ENCODE data around the gene FBXL13. TPM values are rescaled to one million over a fixed set of nuclear protein-coding genes. Genes with fewer than 3 reads are reported as not detected.
"Not testable (repeated sequence)": the region's sequence is repeated elsewhere in the genome, so short reads cannot be mapped to it uniquely, and the experiment has no call there.

FBXL13 gene
- total and polyA plus RNA-seq, 7 experiments from 2014 or later = 0.44 to 1.9 (median 1.1) TPM; not detected in 1

DNA sequence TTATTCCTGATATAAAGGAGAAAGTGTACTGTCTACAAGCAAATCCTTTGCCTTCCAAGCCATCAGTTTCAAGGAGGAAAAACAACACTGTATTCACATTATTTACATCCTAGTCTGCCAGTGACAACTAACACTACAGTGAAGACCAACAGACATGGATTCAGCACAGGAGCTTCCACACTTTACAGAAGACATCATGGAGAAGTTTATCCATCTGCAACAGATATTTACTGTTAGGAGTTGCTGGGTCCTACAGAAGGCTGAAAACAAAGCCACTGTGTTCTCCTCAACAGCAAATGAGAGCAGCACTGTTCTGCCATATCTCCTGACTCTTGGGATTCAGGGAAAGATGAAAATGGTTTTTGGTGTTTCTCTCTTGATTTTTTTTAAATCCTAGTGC lies 42.4 kb upstream of the FBXL13 start:
- Histone ChIP-seq H3K27me3 (ENCODE audit: control insufficient read depth in 2 of 2, insufficient read depth in 2 of 2, low read length in 2 of 2) (no peaks in the 10 kb centered on the region), H3K4me3 (ENCODE audit: low read length) (no peak overlapping the region), H3K4me1 (ENCODE audit: control insufficient read depth in 2 of 2, insufficient read depth in 2 of 2, low read length in 2 of 2) (no peaks in the 10 kb centered on the region), H3K36me3 (ENCODE audit: control insufficient read depth in 2 of 3, insufficient read depth in 3 of 3, low read length in 3 of 3) (peaks cover 0 to 30% (median 6%) of the 10 kb centered on the region in 3 experiments), H3K27ac (ENCODE audit: low read depth, low read length) (no peak overlapping the region), H3K9me3 (ENCODE audit: control insufficient read depth in 2 of 3, low read length in 3 of 3) (no peaks in the 10 kb centered on the region)
- ChIA-PET POLR2A (no interaction called here), CTCF (no interaction called here)
- intact Hi-C loops (cut with micrococcal nuclease) = no loop called here
- Mint-ChIP-seq H3K4me3 (no peak overlapping the region), H3K27ac (no peak overlapping the region), H3K9me3 (peaks cover 0 to 5% (median 0%) of the 10 kb centered on the region in 11 donors), H3K27me3 (no peaks in the 10 kb centered on the region), H3K4me1 (peaks cover 0 to 10% (median 4%) of the 10 kb centered on the region in 7 donors), H3K36me3 (peaks cover 17 to 54% (median 47%) of the 10 kb centered on the region in 5 donors)
- ATAC-seq (no peak), DNase-seq (no peak)

DNA sequence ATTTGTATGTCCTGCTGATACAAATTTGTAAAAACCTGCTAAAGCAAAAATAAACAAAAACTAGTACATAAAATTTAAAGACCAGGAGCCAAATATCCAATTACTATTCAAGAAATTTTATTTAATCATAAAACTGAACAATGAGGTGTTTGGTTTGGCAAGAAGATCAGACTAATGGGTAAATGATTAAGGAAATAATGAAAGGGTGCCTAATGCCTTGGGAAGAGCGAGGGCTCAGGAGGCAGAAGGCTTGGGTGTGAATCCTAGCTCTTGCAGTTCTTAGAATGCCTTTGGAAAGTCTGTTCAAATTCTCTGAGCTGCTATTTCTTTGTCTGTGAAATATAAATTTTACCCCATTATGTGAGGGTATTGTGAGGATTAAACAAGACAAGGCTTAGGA lies 41.9 kb upstream of the FBXL13 start:
- peaks cover 0 to 10% (median 2%) of the 10 kb centered on the region in 7 donors for H3K4me1 Mint-ChIP-seq
- ATAC-seq = no peak
- H3K4me1 ChIP-seq (ENCODE audit: control insufficient read depth in 2 of 2, insufficient read depth in 2 of 2, low read length in 2 of 2) = no peaks in the 10 kb centered on the region
- DNase-seq = no peak
- no peaks in the 10 kb centered on the region for H3K9me3 ChIP-seq (ENCODE audit: control insufficient read depth in 2 of 3, low read length in 3 of 3)
- H3K27me3 ChIP-seq (ENCODE audit: control insufficient read depth in 2 of 2, insufficient read depth in 2 of 2, low read length in 2 of 2) = no peaks in the 10 kb centered on the region
- H3K4me3 Mint-ChIP-seq = no peak overlapping the region
- no peak overlapping the region for H3K4me3 ChIP-seq (ENCODE audit: low read length)
- peaks cover 0 to 5% (median 1%) of the 10 kb centered on the region in 11 donors for H3K9me3 Mint-ChIP-seq
- H3K36me3 ChIP-seq (ENCODE audit: control insufficient read depth in 2 of 3, insufficient read depth in 3 of 3, low read length in 3 of 3) = peaks cover 0 to 30% (median 6%) of the 10 kb centered on the region in 3 experiments
- H3K27ac Mint-ChIP-seq = no peak overlapping the region
- no peak overlapping the region for H3K27ac ChIP-seq (ENCODE audit: low read depth, low read length)
- intact Hi-C loops (cut with micrococcal nuclease) = no loop called here
- no peaks in the 10 kb centered on the region for H3K27me3 Mint-ChIP-seq
- POLR2A ChIA-PET = no interaction called here
- H3K36me3 Mint-ChIP-seq = peaks cover 17 to 54% (median 47%) of the 10 kb centered on the region in 5 donors
- CTCF ChIA-PET = no interaction called here

DNA sequence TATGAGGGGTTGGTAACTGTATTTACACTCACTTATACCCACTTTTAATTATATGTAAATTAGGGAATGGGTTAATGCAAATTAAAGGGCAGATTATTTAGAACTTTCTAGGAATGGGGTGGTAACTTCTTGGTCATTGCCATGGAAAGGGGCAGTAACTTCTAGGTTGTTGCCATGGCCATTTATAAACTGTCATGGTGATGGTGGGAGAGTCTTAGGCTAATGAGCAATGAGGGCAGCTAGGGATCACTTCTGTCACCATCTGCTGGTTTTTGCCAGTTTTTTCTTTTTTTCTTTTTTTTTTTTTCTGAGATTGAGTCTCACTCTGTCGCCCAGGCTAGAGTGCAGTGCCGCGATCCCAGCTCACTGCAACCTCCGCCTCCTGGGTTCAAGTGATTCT lies 41.2 kb upstream of the FBXL13 start:
- H3K9me3 ChIP-seq (ENCODE audit: control insufficient read depth in 2 of 3, low read length in 3 of 3) = no peaks in the 10 kb centered on the region
- H3K4me1 ChIP-seq (ENCODE audit: control insufficient read depth in 2 of 2, insufficient read depth in 2 of 2, low read length in 2 of 2) = no peaks in the 10 kb centered on the region
- H3K27me3 ChIP-seq (ENCODE audit: control insufficient read depth in 2 of 2, insufficient read depth in 2 of 2, low read length in 2 of 2) = no peaks in the 10 kb centered on the region
- no peak for DNase-seq
- Mint-ChIP-seq H3K27ac (no peak overlapping the region), H3K27me3 (no peaks in the 10 kb centered on the region), H3K4me3 (no peak overlapping the region), H3K4me1 (peaks cover 0 to 10% (median 2%) of the 10 kb centered on the region in 7 donors), H3K9me3 (peaks cover 0 to 10% (median 3%) of the 10 kb centered on the region in 11 donors), H3K36me3 (peaks cover 16 to 55% (median 49%) of the 10 kb centered on the region in 5 donors)
- H3K27ac ChIP-seq (ENCODE audit: low read depth, low read length) = no peak overlapping the region
- H3K4me3 ChIP-seq (ENCODE audit: low read length) = no peak overlapping the region
- intact Hi-C loops (cut with micrococcal nuclease) = no loop called here
- ATAC-seq = no peak
- POLR2A ChIA-PET = no interaction called here
- CTCF ChIA-PET = no interaction called here
- peaks cover 0 to 23% (median 6%) of the 10 kb centered on the region in 3 experiments for H3K36me3 ChIP-seq (ENCODE audit: control insufficient read depth in 2 of 3, insufficient read depth in 3 of 3, low read length in 3 of 3)

DNA sequence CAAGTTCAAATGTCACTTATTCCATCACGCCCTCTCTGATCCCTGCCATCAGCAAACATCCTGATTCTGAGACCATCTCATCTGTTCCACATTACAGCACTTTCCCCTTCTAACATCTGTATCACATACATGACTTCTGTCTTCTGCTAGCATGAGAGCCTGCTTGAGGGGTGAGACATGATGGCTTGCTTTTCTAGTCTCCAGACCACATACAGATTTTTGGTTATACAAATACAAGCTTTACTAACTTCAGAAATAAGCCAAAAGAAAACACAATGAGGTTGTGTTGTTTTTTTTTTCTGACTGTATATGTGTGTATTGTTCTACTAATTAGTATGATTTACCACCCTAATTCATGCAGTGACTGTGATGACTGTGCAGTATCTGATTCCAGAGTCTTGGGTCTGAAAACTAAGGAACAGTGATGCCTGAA lies 40.0 kb upstream of the FBXL13 start:
- peaks cover 19 to 57% (median 56%) of the 10 kb centered on the region in 5 donors for H3K36me3 Mint-ChIP-seq
- CTCF ChIA-PET = no interaction called here
- no peak for DNase-seq
- Histone ChIP-seq H3K27me3 (ENCODE audit: control insufficient read depth in 2 of 2, insufficient read depth in 2 of 2, low read length in 2 of 2) (no peaks in the 10 kb centered on the region), H3K4me3 (ENCODE audit: low read length) (no peak overlapping the region), H3K27ac (ENCODE audit: low read depth, low read length) (no peak overlapping the region), H3K9me3 (ENCODE audit: control insufficient read depth in 2 of 3, low read length in 3 of 3) (no peaks in the 10 kb centered on the region), H3K4me1 (ENCODE audit: control insufficient read depth in 2 of 2, insufficient read depth in 2 of 2, low read length in 2 of 2) (no peaks in the 10 kb centered on the region), H3K36me3 (ENCODE audit: control insufficient read depth in 2 of 3, insufficient read depth in 3 of 3, low read length in 3 of 3) (peaks cover 0 to 16% (median 0%) of the 10 kb centered on the region in 3 experiments)
- intact Hi-C loops (cut with micrococcal nuclease) = no loop called here
- H3K4me1 Mint-ChIP-seq = peaks cover 0 to 10% (median 6%) of the 10 kb centered on the region in 7 donors
- H3K27me3 Mint-ChIP-seq = no peaks in the 10 kb centered on the region
- H3K27ac Mint-ChIP-seq = peak overlapping the region in 1 of 9 donors; percentile 39
- no peak for ATAC-seq
- POLR2A ChIA-PET = interaction anchor here (0.7 kb wide), 1 partner anchor 23 kb away, joined by 3 read pairs; no protein-coding TSS in a partner anchor
- H3K4me3 Mint-ChIP-seq = no peak overlapping the region
- H3K9me3 Mint-ChIP-seq = peaks cover under 1 to 21% (median 7%) of the 10 kb centered on the region in 11 donors

DNA sequence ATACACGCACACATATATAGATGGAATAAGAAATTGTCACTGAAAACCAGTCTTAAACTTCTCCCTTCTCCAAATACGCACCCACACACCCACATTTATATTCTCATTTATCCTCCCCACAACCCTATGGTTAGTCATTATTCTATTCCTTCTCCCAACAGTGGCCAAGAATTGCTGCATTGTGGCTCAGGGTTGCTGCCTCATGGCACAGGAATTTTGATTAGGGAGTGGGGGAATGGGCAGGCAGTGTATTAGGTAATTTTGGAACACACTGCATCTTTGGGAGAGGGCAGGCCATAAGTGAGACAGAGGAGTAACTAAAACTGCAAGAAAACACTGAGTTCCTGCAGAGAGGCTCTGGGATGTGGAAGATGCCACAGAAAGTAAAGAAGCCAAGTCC lies 38.6 kb upstream of the FBXL13 start:
- intact Hi-C loops (cut with micrococcal nuclease) = no loop called here
- DNase-seq (no peak), ATAC-seq (no peak)
- peaks cover 0 to 16% (median 13%) of the 10 kb centered on the region in 7 donors for H3K4me1 Mint-ChIP-seq
- no peaks in the 10 kb centered on the region for H3K4me1 ChIP-seq (ENCODE audit: control insufficient read depth in 2 of 2, insufficient read depth in 2 of 2, low read length in 2 of 2)
- peaks cover 29 to 67% (median 64%) of the 10 kb centered on the region in 5 donors for H3K36me3 Mint-ChIP-seq
- ChIA-PET CTCF (no interaction called here), POLR2A (no interaction called here)
- H3K27me3 ChIP-seq (ENCODE audit: control insufficient read depth in 2 of 2, insufficient read depth in 2 of 2, low read length in 2 of 2) = no peaks in the 10 kb centered on the region
- peak overlapping the region in 1 of 9 donors; percentile 54 for H3K27ac Mint-ChIP-seq
- H3K27me3 Mint-ChIP-seq = no peaks in the 10 kb centered on the region
- H3K4me3 Mint-ChIP-seq = no peak overlapping the region
- H3K27ac ChIP-seq (ENCODE audit: low read depth, low read length) = no peak overlapping the region
- peaks cover 0 to 12% (median 0%) of the 10 kb centered on the region in 3 experiments for H3K36me3 ChIP-seq (ENCODE audit: control insufficient read depth in 2 of 3, insufficient read depth in 3 of 3, low read length in 3 of 3)
- no peaks in the 10 kb centered on the region for H3K9me3 ChIP-seq (ENCODE audit: control insufficient read depth in 2 of 3, low read length in 3 of 3)
- peaks cover 6 to 33% (median 12%) of the 10 kb centered on the region in 11 donors for H3K9me3 Mint-ChIP-seq
- H3K4me3 ChIP-seq (ENCODE audit: low read length) = no peak overlapping the region

DNA sequence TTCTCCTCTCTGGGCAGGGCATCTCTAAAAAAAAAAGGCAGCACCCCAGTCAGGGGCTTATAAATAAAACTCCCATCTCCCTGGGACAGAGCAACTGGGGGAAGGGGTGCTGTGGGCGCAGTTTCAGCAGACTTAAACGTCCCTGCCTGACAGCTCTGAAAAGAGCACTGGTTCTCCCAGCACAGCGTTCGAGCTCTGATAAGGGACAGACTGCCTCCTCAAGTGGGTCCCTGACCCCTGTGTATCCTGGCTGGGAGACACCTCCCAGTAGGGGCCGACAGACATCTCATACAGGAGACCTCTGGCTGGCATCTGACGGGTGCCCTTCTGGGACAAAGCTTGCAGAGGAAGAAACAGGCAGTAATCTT lies 32.1 kb upstream of the FBXL13 start:
- H3K36me3 ChIP-seq (ENCODE audit: control insufficient read depth in 2 of 3, insufficient read depth in 3 of 3, low read length in 3 of 3) = peaks cover 0 to 10% (median 0%) of the 10 kb centered on the region in 3 experiments
- H3K9me3 ChIP-seq (ENCODE audit: control insufficient read depth in 2 of 3, low read length in 3 of 3); H3K27me3 Mint-ChIP-seq; H3K4me1 ChIP-seq (ENCODE audit: control insufficient read depth in 2 of 2, insufficient read depth in 2 of 2, low read length in 2 of 2); CTCF ChIA-PET; DNase-seq; ATAC-seq; H3K4me3 ChIP-seq (ENCODE audit: low read length); H3K4me3 Mint-ChIP-seq; H3K27me3 ChIP-seq (ENCODE audit: control insufficient read depth in 2 of 2, insufficient read depth in 2 of 2, low read length in 2 of 2); POLR2A ChIA-PET; H3K27ac ChIP-seq (ENCODE audit: low read depth, low read length); intact Hi-C loops (cut with micrococcal nuclease): not testable (repeated sequence)
- Mint-ChIP-seq H3K27ac (peak overlapping the region in 1 of 9 donors; percentile 32), H3K36me3 (peaks cover 19 to 60% (median 52%) of the 10 kb centered on the region in 5 donors), H3K4me1 (peaks cover 0 to 19% (median 11%) of the 10 kb centered on the region in 7 donors), H3K9me3 (peaks cover 6 to 34% (median 12%) of the 10 kb centered on the region in 11 donors)

DNA sequence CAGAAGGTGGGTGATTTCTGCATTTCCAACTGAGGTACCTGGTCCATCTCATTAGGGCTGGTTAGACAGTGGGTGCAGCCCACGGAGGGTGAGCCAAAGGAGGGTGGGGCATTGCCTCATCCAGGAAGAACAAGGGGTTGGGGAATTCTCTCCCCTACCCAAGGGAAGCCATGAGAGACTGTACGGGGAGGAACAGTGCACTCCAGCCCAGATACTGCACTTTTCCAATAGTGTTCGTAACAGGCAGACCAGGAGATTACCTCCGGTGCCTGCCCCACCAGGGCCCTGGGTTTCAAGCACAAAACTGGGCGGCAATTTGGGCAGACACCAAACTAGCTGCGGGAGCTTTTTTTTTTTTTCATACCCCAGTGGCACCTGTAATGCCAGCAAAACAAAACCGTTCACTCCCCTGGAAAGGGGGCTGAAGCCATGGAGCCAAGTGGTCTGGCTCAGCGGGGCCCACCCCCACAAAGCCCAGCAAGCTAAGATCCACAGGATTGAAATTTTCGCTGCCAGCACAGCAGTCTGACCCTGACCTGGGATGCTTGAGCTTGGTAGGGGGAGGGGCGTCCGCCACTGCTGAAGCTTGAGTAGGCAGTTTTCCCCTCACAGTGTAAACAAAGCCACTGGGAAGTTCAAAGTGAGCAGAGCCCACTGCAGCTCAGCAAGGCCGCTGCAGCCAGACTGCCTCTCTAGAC lies 31.6 kb upstream of the FBXL13 start:
- peak overlapping the region in 1 of 9 donors; percentile 59 for H3K27ac Mint-ChIP-seq
- ATAC-seq = no peak
- intact Hi-C loops (cut with micrococcal nuclease) = no loop called here
- H3K9me3 Mint-ChIP-seq = peaks cover 6 to 32% (median 11%) of the 10 kb centered on the region in 11 donors
- no peaks in the 10 kb centered on the region for H3K27me3 Mint-ChIP-seq
- H3K9me3 ChIP-seq (ENCODE audit: control insufficient read depth in 2 of 3, low read length in 3 of 3) = no peaks in the 10 kb centered on the region
- H3K4me1 Mint-ChIP-seq = peaks cover 0 to 19% (median 11%) of the 10 kb centered on the region in 7 donors
- H3K4me3 ChIP-seq (ENCODE audit: low read length) = no peak overlapping the region
- no peaks in the 10 kb centered on the region for H3K4me1 ChIP-seq (ENCODE audit: control insufficient read depth in 2 of 2, insufficient read depth in 2 of 2, low read length in 2 of 2)
- peaks cover 19 to 58% (median 47%) of the 10 kb centered on the region in 5 donors for H3K36me3 Mint-ChIP-seq
- ChIA-PET POLR2A (no interaction called here), CTCF (no interaction called here)
- no peaks in the 10 kb centered on the region for H3K27me3 ChIP-seq (ENCODE audit: control insufficient read depth in 2 of 2, insufficient read depth in 2 of 2, low read length in 2 of 2)
- no peak overlapping the region for H3K27ac ChIP-seq (ENCODE audit: low read depth, low read length)
- no peak overlapping the region for H3K4me3 Mint-ChIP-seq
- DNase-seq = no peak
- peaks cover 0 to 10% (median 0%) of the 10 kb centered on the region in 3 experiments for H3K36me3 ChIP-seq (ENCODE audit: control insufficient read depth in 2 of 3, insufficient read depth in 3 of 3, low read length in 3 of 3)
